OCI-LY7 (cell line): ENCODE results near the gene DCTPP1. TPM values are rescaled to one million over a fixed set of nuclear protein-coding genes. Genes with fewer than 3 reads are reported as not detected.
"Not testable (repeated sequence)": the region's sequence is repeated elsewhere in the genome, so short reads cannot be mapped to it uniquely, and the experiment has no call there.

ENCODE experiments used
- BruUV-seq: library from RNA; stranded (reverse); fragments of 400-500 nt; replicated peaks from 2 replicates; lab custom pipeline; 2021; lab: Mats Ljungman, UMichigan
- CTCF ChIA-PET: fragments of 300-600 bp; sonication (Branson Sonifier 250); formaldehyde crosslinking; loops from one replicate; lab custom pipeline; 2022; ENCODE audit warnings: antibody characterized with exemption; ENCODE audit not compliant: unreplicated experiment; lab: Charles Lee
- POLR2A ChIA-PET: fragments of 300-600 bp; sonication (Branson Sonifier 250); formaldehyde crosslinking; loops from one replicate; lab custom pipeline; 2022; ENCODE audit warnings: antibody characterized with exemption; lab: Charles Lee
- DNase-seq: peaks from one replicate; pipeline ENCODE4 v3.0.0-alpha.2; 2015; ENCODE audit warnings: low spot score
- H2AFZ ChIP-seq: fragments of 200-600 bp; sonication (generic), shearing (Covaris generic); 2 replicates; pipeline ENCODE4 v1.6.1; 2014; ENCODE audit warnings: mild to moderate bottlenecking, antibody characterized with exemption, low read length, moderate library complexity
- H3K27ac ChIP-seq: fragments of 200-600 bp; sonication (generic); 2 replicates; pipeline ENCODE4 v1.5.1; 2014; ENCODE audit warnings: mixed run types, low read depth, mild to moderate bottlenecking, moderate library complexity, low read length, inconsistent platforms; ENCODE audit not compliant: poor library complexity, severe bottlenecking
- H3K36me3 ChIP-seq: fragments of 200-600 bp; sonication (generic); 2 replicates; pipeline ENCODE4 v1.6.1; 2014; ENCODE audit warnings: mild to moderate bottlenecking, antibody characterized with exemption, low read length, moderate library complexity, mixed read lengths; ENCODE audit not compliant: insufficient read depth
- H3K4me1 ChIP-seq: fragments of 200-600 bp; sonication (generic); 2 replicates; pipeline ENCODE4 v1.5.1; 2014; ENCODE audit warnings: mild to moderate bottlenecking, low read length; ENCODE audit not compliant: insufficient read depth, poor library complexity, severe bottlenecking
- H3K4me2 ChIP-seq: fragments of 200-600 bp; sonication (generic); 2 replicates; pipeline ENCODE4 v1.6.1; 2014; ENCODE audit warnings: mild to moderate bottlenecking, low read length
- H3K4me3 ChIP-seq: fragments of 200-600 bp; sonication (generic); 2 replicates; pipeline ENCODE4 v1.5.1; 2014; ENCODE audit warnings: mild to moderate bottlenecking, low read depth, low read length; ENCODE audit not compliant: poor library complexity, severe bottlenecking
- H3K79me2 ChIP-seq: fragments of 200-600 bp; sonication (generic); 2 replicates; pipeline ENCODE4 v1.6.1; 2016; ENCODE audit warnings: low read depth, mild to moderate bottlenecking, low read length, moderate library complexity, mixed read lengths; ENCODE audit not compliant: insufficient read depth
- H3K9me2 ChIP-seq: fragments of 200-600 bp; sonication (generic); 2 replicates; pipeline ENCODE4 v1.6.1; 2016; ENCODE audit warnings: mild to moderate bottlenecking, low read length, mixed read lengths; ENCODE audit not compliant: insufficient read depth
- H3K9me3 ChIP-seq: fragments of 200-600 bp; sonication (generic); 2 replicates; pipeline ENCODE4 v1.6.1; 2014; ENCODE audit warnings: mild to moderate bottlenecking, mixed run types, low read length, mixed read lengths
- H4K20me1 ChIP-seq: fragments of 200-600 bp; sonication (generic); 2 replicates; pipeline ENCODE4 v1.6.1; 2014; ENCODE audit warnings: mild to moderate bottlenecking, antibody characterized with exemption, low read length, moderate library complexity, mixed read lengths; ENCODE audit not compliant: insufficient read depth
- EZH2phosphoT487 ChIP-seq: fragments of 200-600 bp; sonication (generic); IDR thresholded peaks from 2 replicates; pipeline ENCODE4 v1.6.1; 2018; ENCODE audit warnings: low read depth, borderline replicate concordance, mild to moderate bottlenecking, mixed run types, antibody characterized with exemption, low read length, moderate library complexity, mixed read lengths
- intact Hi-C: fragments of 100-400 bp; cut with micrococcal nuclease; formaldehyde crosslinking; loops from one replicate; pipeline ENCODE4 v1.10.0; 2022; ENCODE audit not compliant: unreplicated experiment
- total RNA-seq, 2 experiments: library from RNA; depleted of rRNA in 1 of 2; stranded (reverse); fragments of >200 nt in 1 of 2; shearing (Covaris generic) in 1 of 2; gene quantifications; 2 replicates each; pipeline ENCODE4 v1.2.3, GENCODE V29; 2014 to 2022
- TF ChIP-seq, protein P1 (sequence below): fragments of 200-600 bp; sonication (generic); conservative IDR thresholded peaks from 2 replicates; pipeline ENCODE4 v1.5.1; 2014; ENCODE audit warnings: mild to moderate bottlenecking, antibody characterized with exemption, low read length, moderate library complexity, mixed read lengths

DCTPP1 gene
- total RNA-seq, 2 experiments from 2014 or later, result 90.2 to 93.8 TPM

DNA sequence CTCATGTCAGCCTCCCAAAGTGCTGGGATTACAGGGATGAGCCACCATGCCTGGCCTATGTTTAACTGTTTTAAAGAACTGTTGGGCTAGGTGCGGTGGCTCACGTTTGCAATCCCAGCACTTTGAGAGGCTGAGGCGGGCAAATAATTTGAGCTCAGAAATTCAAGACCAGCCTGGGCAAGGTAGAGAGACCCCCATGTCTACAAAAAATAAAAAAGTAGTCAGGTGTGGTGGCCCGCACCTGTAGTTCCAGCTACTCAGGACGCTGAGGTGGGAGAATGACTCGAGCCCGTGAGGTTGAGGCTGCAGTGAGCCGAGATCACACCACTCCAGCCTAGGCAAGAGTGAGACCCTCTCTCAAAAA lies 40.8 kb upstream of the DCTPP1 start:
- CTCF ChIA-PET, result interaction anchor here (1.6 kb wide), 1 partner anchor 20 kb away, joined by 3 read pairs; no protein-coding TSS in a partner anchor
- no peak for DNase-seq
- Histone ChIP-seq H3K79me2 (peaks cover 15% of the 10 kb centered on the region; the same call in 1 of the 2 replicates), H3K4me1 (peaks cover 71% of the 10 kb centered on the region), H3K36me3 (peaks cover 13% of the 10 kb centered on the region; the same call in 1 of the 2 replicates), H3K9me2 (no peaks in the 10 kb centered on the region), H4K20me1 (no peaks in the 10 kb centered on the region), H3K27ac (peak overlapping the region; percentile 95), H3K4me3 (no peak overlapping the region), H2AFZ (peak overlapping the region; percentile 73), H3K9me3 (no peaks in the 10 kb centered on the region), H3K4me2 (peak overlapping the region; percentile 99)
- intact Hi-C loops, result loop anchor here (2.0 kb wide), 1 partner anchor 180 kb away; the partner anchor contains the start of gene PRR14
- POLR2A ChIA-PET, result interaction anchor here (0.6 to 2.3 kb wide), 5 partner anchors 10 to 162 kb away, joined by 3 to 8 read pairs (median 4); no protein-coding TSS in a partner anchor
- no peak for TF ChIP-seq EZH2phosphoT487
- TF ChIP-seq, protein P1, sequence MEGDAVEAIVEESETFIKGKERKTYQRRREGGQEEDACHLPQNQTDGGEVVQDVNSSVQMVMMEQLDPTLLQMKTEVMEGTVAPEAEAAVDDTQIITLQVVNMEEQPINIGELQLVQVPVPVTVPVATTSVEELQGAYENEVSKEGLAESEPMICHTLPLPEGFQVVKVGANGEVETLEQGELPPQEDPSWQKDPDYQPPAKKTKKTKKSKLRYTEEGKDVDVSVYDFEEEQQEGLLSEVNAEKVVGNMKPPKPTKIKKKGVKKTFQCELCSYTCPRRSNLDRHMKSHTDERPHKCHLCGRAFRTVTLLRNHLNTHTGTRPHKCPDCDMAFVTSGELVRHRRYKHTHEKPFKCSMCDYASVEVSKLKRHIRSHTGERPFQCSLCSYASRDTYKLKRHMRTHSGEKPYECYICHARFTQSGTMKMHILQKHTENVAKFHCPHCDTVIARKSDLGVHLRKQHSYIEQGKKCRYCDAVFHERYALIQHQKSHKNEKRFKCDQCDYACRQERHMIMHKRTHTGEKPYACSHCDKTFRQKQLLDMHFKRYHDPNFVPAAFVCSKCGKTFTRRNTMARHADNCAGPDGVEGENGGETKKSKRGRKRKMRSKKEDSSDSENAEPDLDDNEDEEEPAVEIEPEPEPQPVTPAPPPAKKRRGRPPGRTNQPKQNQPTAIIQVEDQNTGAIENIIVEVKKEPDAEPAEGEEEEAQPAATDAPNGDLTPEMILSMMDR, result no peak
- no TSS peak for BruUV-seq

GRCh38 chr16:30470170-30470512 lies 40.3 kb upstream of the DCTPP1 start:
- no peaks in the 10 kb centered on the region for H4K20me1 ChIP-seq
- peak overlapping the region; percentile 95 for H3K27ac ChIP-seq
- H3K9me3 ChIP-seq, result no peaks in the 10 kb centered on the region
- H3K9me2 ChIP-seq, result no peaks in the 10 kb centered on the region
- no peak for DNase-seq
- BruUV-seq, result no TSS peak
- intact Hi-C loops, result loop anchor here (2.0 kb wide), 1 partner anchor 181 kb away; the partner anchor contains the start of gene PRR14
- H3K36me3 ChIP-seq, result peaks cover 8% of the 10 kb centered on the region; the same call in 1 of the 2 replicates
- peak overlapping the region; percentile 73; the same call in 1 of the 2 replicates for H2AFZ ChIP-seq
- H3K4me3 ChIP-seq, result no peak overlapping the region
- peaks cover 15% of the 10 kb centered on the region; the same call in 1 of the 2 replicates for H3K79me2 ChIP-seq
- ChIA-PET POLR2A (interaction anchor here (0.6 to 2.3 kb wide), 5 partner anchors 9 to 162 kb away, joined by 3 to 8 read pairs (median 4); no protein-coding TSS in a partner anchor), CTCF (interaction anchor here (1.6 kb wide), 1 partner anchor 20 kb away, joined by 3 read pairs; no protein-coding TSS in a partner anchor)
- peaks cover 71% of the 10 kb centered on the region for H3K4me1 ChIP-seq
- TF ChIP-seq, protein P1, result no peak
- no peak for TF ChIP-seq EZH2phosphoT487
- peak overlapping the region; percentile 99; the same call in 1 of the 2 replicates for H3K4me2 ChIP-seq

- no TSS peak for BruUV-seq
- no peak for TF ChIP-seq EZH2phosphoT487
Observed at GRCh38 chr16:30464078-30464477, 34.2 kb upstream of the DCTPP1 start.

GRCh38 chr16:30461426-30461825 lies 31.6 kb upstream of the DCTPP1 start:
- H3K27ac ChIP-seq, H3K9me2 ChIP-seq, H3K79me2 ChIP-seq, H3K36me3 ChIP-seq, intact Hi-C loops, DNase-seq, H3K9me3 ChIP-seq, H4K20me1 ChIP-seq, BruUV-seq, H3K4me2 ChIP-seq, H3K4me3 ChIP-seq: not testable (repeated sequence)
- peaks cover 77% of the 10 kb centered on the region for H3K4me1 ChIP-seq
- CTCF ChIA-PET, result interaction anchor here (1.0 kb wide), 1 partner anchor 11 kb away, joined by 3 read pairs; no protein-coding TSS in a partner anchor
- peak overlapping the region; percentile 32; the same call in 1 of the 2 replicates for H2AFZ ChIP-seq
- POLR2A ChIA-PET, result interaction anchor here (0.6 to 7.4 kb wide), 5 partner anchors 9 to 462 kb away, joined by 3 to 69 read pairs (median 6); partner anchors contain the start of genes FBXL19 and ITGAL

More at GRCh38 chr16:30464078-30464477, 34.2 kb upstream of the DCTPP1 start:
- DNase-seq, result no peak
- Histone ChIP-seq H4K20me1 (no peaks in the 10 kb centered on the region), H3K36me3 (no peaks in the 10 kb centered on the region; the same call in 1 of the 2 replicates), H3K9me2 (no peaks in the 10 kb centered on the region), H3K4me1 (peaks cover 54% of the 10 kb centered on the region), H3K4me2 (no peak overlapping the region), H3K9me3 (no peaks in the 10 kb centered on the region), H3K27ac (no peak overlapping the region), H3K79me2 (no peaks in the 10 kb centered on the region), H2AFZ (peak overlapping the region; percentile 51), H3K4me3 (no peak overlapping the region)
- ChIA-PET POLR2A (no interaction called here), CTCF (no interaction called here)
- intact Hi-C loops, result no loop called here
